ENCODE measurements around the gene ERGIC1. TPM values are rescaled to one million over a fixed set of nuclear protein-coding genes. Genes with fewer than 3 reads are reported as not detected.

Gene ERGIC1
- total RNA-seq, 1 experiment from 2014 or later: 77.0 TPM

DNA sequence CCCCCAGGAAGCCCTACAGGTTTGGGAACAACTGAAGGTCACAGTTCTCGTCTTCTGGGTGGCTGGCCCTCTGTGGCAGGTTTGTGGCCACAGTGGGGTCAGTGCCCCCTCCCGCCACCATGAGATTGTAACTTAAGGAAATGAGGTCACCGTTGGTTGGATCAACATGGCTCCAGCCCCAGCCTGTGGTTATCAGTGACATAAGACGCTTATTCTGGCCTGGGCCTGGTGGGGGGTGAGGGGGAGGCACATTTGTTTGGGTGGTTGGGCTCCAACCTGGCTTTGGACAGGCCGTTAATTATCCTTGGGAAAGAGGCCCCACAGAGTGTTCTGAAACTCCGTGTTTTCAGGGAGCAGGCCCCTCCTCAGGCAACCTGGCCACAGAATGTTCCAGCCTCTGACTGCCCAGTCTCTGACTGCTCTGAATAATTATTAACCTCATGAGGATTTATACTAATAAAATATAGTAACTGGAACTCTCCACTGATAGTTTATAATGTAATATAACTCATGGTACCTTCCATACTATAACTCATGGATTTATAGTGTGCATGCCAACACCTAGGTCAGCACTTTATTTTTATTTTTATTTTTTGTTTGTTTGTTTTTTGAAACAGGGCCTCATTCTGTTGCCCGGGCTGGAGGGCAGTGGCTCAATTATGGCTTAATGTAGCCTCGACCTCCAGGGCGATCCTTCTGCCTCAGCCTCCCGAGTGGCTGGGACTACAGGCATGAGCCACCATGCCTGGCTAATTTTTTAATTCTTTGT lies 67.1 kb downstream of the ERGIC1 start:
- Histone ChIP-seq H2AK5ac (ENCODE audit: insufficient read length, low read length) (no peak overlapping the region), H4K8ac (replicated peaks; ENCODE audit: insufficient read length, low read depth, low read length) (no peak overlapping the region), H2BK15ac (ENCODE audit: low read depth, low read length) (no peak overlapping the region), H3K4me1 (ENCODE audit: insufficient read depth, low read length) (peaks cover 4% of the 10 kb centered on the region; the same call in 1 of the 2 replicates), H3K23ac (ENCODE audit: insufficient read length, low read depth, low read length) (no peak overlapping the region), H4K5ac (ENCODE audit: insufficient read length, low read depth, low read length) (no peak overlapping the region), H3K14ac (ENCODE audit: insufficient read depth, low read length) (no peak overlapping the region), H4K91ac (ENCODE audit: insufficient read length, low read depth, low read length) (no peak overlapping the region), H3K27me3 (ENCODE audit: insufficient read depth, low read length) (no peaks in the 10 kb centered on the region), H4K20me1 (ENCODE audit: control insufficient read depth, insufficient read depth, insufficient read length) (no peaks in the 10 kb centered on the region), H3K9ac (ENCODE audit: extremely low read depth, insufficient read length, low read length) (no peak overlapping the region), H3T11ph (ENCODE audit: low read length) (no peak overlapping the region), H2AFZ (ENCODE audit: low read length) (no peak overlapping the region), H2BK20ac (ENCODE audit: low read depth, low read length, poor library complexity, severe bottlenecking) (no peak overlapping the region), H3K56ac (ENCODE audit: insufficient read length, low read depth, low read length) (no peak overlapping the region), H3K18ac (ENCODE audit: insufficient read length, low read depth, low read length) (no peak overlapping the region), H2BK12ac (ENCODE audit: insufficient read length, low read depth, low read length) (no peak overlapping the region), H3K4me2 (ENCODE audit: insufficient read depth, insufficient read length, low read length) (no peak overlapping the region), H3K27ac (ENCODE audit: insufficient read length, low read depth, low read length) (no peak overlapping the region), H2BK120ac (ENCODE audit: low read depth, low read length, poor library complexity, severe bottlenecking) (no peak overlapping the region), H3K79me1 (ENCODE audit: insufficient read depth, low read depth, low read length, poor library complexity, severe bottlenecking) (no peaks in the 10 kb centered on the region), H3K23me2 (ENCODE audit: insufficient read length, low read depth, low read length, poor library complexity, severe bottlenecking) (no peaks in the 10 kb centered on the region), H3K9me3 (ENCODE audit: control insufficient read depth, low read depth, low read length) (no peaks in the 10 kb centered on the region), H3K4ac (ENCODE audit: low read depth, low read length) (no peak overlapping the region), H3K79me2 (ENCODE audit: insufficient read depth, low read length) (no peaks in the 10 kb centered on the region), H2BK5ac (ENCODE audit: insufficient read length, low read length) (no peak overlapping the region)
- no peak for DNase-seq
- Mint-ChIP-seq H3K36me3 (ENCODE audit: insufficient read depth in 1 of 3, low read depth in 3 of 3) (peaks cover 13 to 44% (median 41%) of the 10 kb centered on the region in 3 experiments; a peak in 6 of 7 replicates), H3K27me3 (ENCODE audit: low read depth) (no peaks in the 10 kb centered on the region), H3K27ac (peak overlapping the region in 1 of 3 experiments; percentile 55; a peak in 1 of 7 replicates), H3K4me3 (no peak overlapping the region), H3K9me3 (no peaks in the 10 kb centered on the region; a peak in 1 of 5 replicates), H3K4me1 (peaks cover 9 to 22% of the 10 kb centered on the region in 2 experiments)
- WGBS (ENCODE audit: extremely low coverage, insufficient read length, low lambda C conversion rate): no CpG with 5 or more reads among the region's 10 CpGs
- TF ChIP-seq, protein P1, sequence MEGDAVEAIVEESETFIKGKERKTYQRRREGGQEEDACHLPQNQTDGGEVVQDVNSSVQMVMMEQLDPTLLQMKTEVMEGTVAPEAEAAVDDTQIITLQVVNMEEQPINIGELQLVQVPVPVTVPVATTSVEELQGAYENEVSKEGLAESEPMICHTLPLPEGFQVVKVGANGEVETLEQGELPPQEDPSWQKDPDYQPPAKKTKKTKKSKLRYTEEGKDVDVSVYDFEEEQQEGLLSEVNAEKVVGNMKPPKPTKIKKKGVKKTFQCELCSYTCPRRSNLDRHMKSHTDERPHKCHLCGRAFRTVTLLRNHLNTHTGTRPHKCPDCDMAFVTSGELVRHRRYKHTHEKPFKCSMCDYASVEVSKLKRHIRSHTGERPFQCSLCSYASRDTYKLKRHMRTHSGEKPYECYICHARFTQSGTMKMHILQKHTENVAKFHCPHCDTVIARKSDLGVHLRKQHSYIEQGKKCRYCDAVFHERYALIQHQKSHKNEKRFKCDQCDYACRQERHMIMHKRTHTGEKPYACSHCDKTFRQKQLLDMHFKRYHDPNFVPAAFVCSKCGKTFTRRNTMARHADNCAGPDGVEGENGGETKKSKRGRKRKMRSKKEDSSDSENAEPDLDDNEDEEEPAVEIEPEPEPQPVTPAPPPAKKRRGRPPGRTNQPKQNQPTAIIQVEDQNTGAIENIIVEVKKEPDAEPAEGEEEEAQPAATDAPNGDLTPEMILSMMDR (conservative IDR thresholded peaks at IDR 0.05): no peak

Measured in H9 (cell line).